GM19043 (cell line): ENCODE results near the gene SELPLG.

ENCODE experiments used
- ATAC-seq: cut with Tn5 transposase; IDR thresholded peaks from one replicate; pipeline ENCODE4 v1.9.1; 2021; ENCODE audit warnings: low read depth; ENCODE audit not compliant: unreplicated experiment

The SELPLG gene

GRCh38 chr12:108605690-108606406 is 27.8 kb downstream of the SELPLG start:
- ATAC-seq, result no peak

- no peak for ATAC-seq
These were observed 28.5 kb downstream of the SELPLG start for GRCh38 chr12:108605000-108605689.

- ATAC-seq, result no peak
These were observed 29.3 kb downstream of the SELPLG start for GRCh38 chr12:108604208-108604941.

- ATAC-seq, result no peak
These were observed 30.0 kb downstream of the SELPLG start for GRCh38 chr12:108603743-108604142.

GRCh38 chr12:108602976-108603704 is 30.6 kb downstream of the SELPLG start:
- ATAC-seq, result no peak

- ATAC-seq, result no peak
These were observed 31.4 kb downstream of the SELPLG start for GRCh38 chr12:108602209-108602705.

GRCh38 chr12:108600702-108601007 is 33.0 kb downstream of the SELPLG start:
- ATAC-seq, result no peak

GRCh38 chr12:108599948-108600701 is 33.6 kb downstream of the SELPLG start:
- ATAC-seq, result no peak

GRCh38 chr12:108599541-108599940 is 34.2 kb downstream of the SELPLG start:
- no peak for ATAC-seq

- no peak for ATAC-seq
These were observed 35.0 kb downstream of the SELPLG start for GRCh38 chr12:108598553-108599250.

GRCh38 chr12:108597559-108598471 is 35.9 kb downstream of the SELPLG start, which contains the start of gene TMEM119:
Gene TMEM119, minus strand, starts transcription at chr12:108598084. Its CDS starts 5,701 bp downstream, at chr12:108592383.
- no peak for ATAC-seq

GRCh38 chr12:108596854-108597558 is 36.7 kb downstream of the SELPLG start:
- no peak for ATAC-seq

- no peak for ATAC-seq
These were observed 37.7 kb downstream of the SELPLG start for GRCh38 chr12:108595711-108596647.

- no peak for ATAC-seq
These were observed 38.6 kb downstream of the SELPLG start for GRCh38 chr12:108594960-108595710.

GRCh38 chr12:108594323-108594903 is 39.3 kb downstream of the SELPLG start:
- no peak for ATAC-seq
